HEK293T (cell line): ENCODE data around the gene OSER1.

Source experiments
- BHLHE40 ChIP-seq: fragments of 450-650 bp; IDR thresholded peaks from 2 replicates; pipeline ENCODE4 v1.6.1; 2016; ENCODE audit warnings: mild to moderate bottlenecking, moderate library complexity, borderline replicate concordance
- CTBP1 ChIP-seq: fragments of 450-650 bp; IDR thresholded peaks from 2 replicates; pipeline ENCODE4 v1.6.1; 2016; ENCODE audit warnings: borderline replicate concordance
- ELF4 ChIP-seq: fragments of 450-650 bp; IDR thresholded peaks from 2 replicates; pipeline ENCODE4 v1.6.1; 2017; ENCODE audit warnings: antibody characterized with exemption
- FOXK2 ChIP-seq: fragments of 450-650 bp; IDR thresholded peaks from 2 replicates; pipeline ENCODE4 v1.6.1; 2016; ENCODE audit warnings: mild to moderate bottlenecking
- FOXM1 ChIP-seq: fragments of 450-650 bp; IDR thresholded peaks from 2 replicates; pipeline ENCODE4 v1.6.1; 2017; ENCODE audit warnings: mild to moderate bottlenecking, borderline replicate concordance
- HDGF ChIP-seq: fragments of 450-650 bp; IDR thresholded peaks from 2 replicates; pipeline ENCODE4 v1.6.1; 2017; ENCODE audit warnings: antibody characterized with exemption, borderline replicate concordance
- L3MBTL2 ChIP-seq: fragments of 450-650 bp; conservative IDR thresholded peaks from 2 replicates; pipeline ENCODE4 v1.6.1; 2016; ENCODE audit warnings: mild to moderate bottlenecking
- LEF1 ChIP-seq: fragments of 450-650 bp; IDR thresholded peaks from 2 replicates; pipeline ENCODE4 v1.6.1; 2017; ENCODE audit warnings: mild to moderate bottlenecking, borderline replicate concordance
- NFRKB ChIP-seq: fragments of 450-650 bp; IDR thresholded peaks from 2 replicates; pipeline ENCODE4 v1.6.1; 2016; ENCODE audit warnings: mild to moderate bottlenecking, moderate library complexity
- SP1 ChIP-seq: fragments of 450-650 bp; IDR thresholded peaks from 2 replicates; pipeline ENCODE4 v1.6.1; 2017
- SUZ12 ChIP-seq: fragments of 450-650 bp; IDR thresholded peaks from 2 replicates; pipeline ENCODE4 v1.6.1; 2016; ENCODE audit warnings: mild to moderate bottlenecking
- TARDBP ChIP-seq: fragments of 450-650 bp; IDR thresholded peaks from 2 replicates; pipeline ENCODE4 v1.6.1; 2016
- ZNF384 ChIP-seq: fragments of 450-650 bp; IDR thresholded peaks from 2 replicates; pipeline ENCODE4 v1.6.1; 2016

DNA sequence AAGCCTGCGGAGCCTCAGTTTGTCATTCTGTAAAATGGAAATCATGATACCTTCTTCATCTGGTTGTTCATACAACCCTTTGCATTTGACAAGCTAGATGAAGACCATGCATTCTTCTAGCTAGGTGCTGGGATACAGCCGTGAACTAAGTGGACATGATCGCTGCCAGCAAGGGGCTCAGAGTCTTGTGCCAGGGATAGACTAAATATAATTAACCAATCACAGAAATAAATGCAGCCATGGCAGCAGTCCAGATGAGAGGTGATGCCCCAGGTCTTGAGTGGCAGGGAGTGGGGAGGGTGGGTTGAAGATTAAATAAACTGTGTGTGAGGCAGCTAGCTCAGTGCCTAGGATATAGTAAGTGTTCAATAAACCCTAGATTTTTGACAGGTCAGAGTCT, 42.8 kb downstream of the OSER1 start:
- TF ChIP-seq FOXK2: no peak
- TF ChIP-seq SUZ12: no peak
- no peak for TF ChIP-seq ZNF384
- TF ChIP-seq FOXM1: no peak
- no peak for TF ChIP-seq CTBP1
- no peak for TF ChIP-seq SP1
- TF ChIP-seq HDGF: no peak
- TF ChIP-seq NFRKB: no peak
- no peak for TF ChIP-seq BHLHE40
- no peak for TF ChIP-seq TARDBP
- no peak for TF ChIP-seq L3MBTL2
- TF ChIP-seq ELF4: no peak
- TF ChIP-seq LEF1: no peak
